GM23248 (cell line): ENCODE results near the gene FRYL. TPM values are rescaled to one million over a fixed set of nuclear protein-coding genes. Genes with fewer than 3 reads are reported as not detected.
A peak's percentile ranks its signal among the peaks of the same experiment; 100 is the strongest.

Source experiments
- DNase-seq: peaks from one replicate; pipeline ENCODE4 v3.0.0-alpha.2; 2015
- H2AFZ ChIP-seq: fragments of 200-600 bp; sonication (generic); 2 replicates; pipeline ENCODE4 v1.6.1; 2016; ENCODE audit warnings: antibody characterized with exemption
- H3F3A ChIP-seq: fragments of 200-600 bp; sonication (generic); 2 replicates; pipeline ENCODE4 v1.6.1; 2016; ENCODE audit warnings: mild to moderate bottlenecking, antibody characterized with exemption, mixed run types; ENCODE audit not compliant: insufficient read depth
- H3K27ac ChIP-seq: fragments of 200-600 bp; sonication (generic); 2 replicates; pipeline ENCODE4 v1.5.1; 2016; ENCODE audit warnings: mild to moderate bottlenecking
- H3K27me3 ChIP-seq: fragments of 200-600 bp; sonication (generic); replicated peaks from 2 replicates; pipeline ENCODE4 v1.6.1; 2016; ENCODE audit warnings: mild to moderate bottlenecking; ENCODE audit not compliant: insufficient read depth
- H3K36me3 ChIP-seq: fragments of 200-600 bp; sonication (generic); 2 replicates; pipeline ENCODE4 v1.6.1; 2016; ENCODE audit warnings: low read depth, mild to moderate bottlenecking
- H3K4me1 ChIP-seq: fragments of 200-600 bp; sonication (generic); 2 replicates; pipeline ENCODE4 v1.6.1; 2016; ENCODE audit warnings: mild to moderate bottlenecking; ENCODE audit not compliant: insufficient read depth
- H3K4me2 ChIP-seq: fragments of 200-600 bp; sonication (generic); one replicate; pipeline ENCODE4 v1.6.1; 2016; ENCODE audit warnings: mild to moderate bottlenecking; ENCODE audit not compliant: unreplicated experiment
- H3K4me3 ChIP-seq: fragments of 200-600 bp; sonication (generic); 2 replicates; pipeline ENCODE4 v1.5.1; 2016; ENCODE audit warnings: mild to moderate bottlenecking
- H3K79me2 ChIP-seq: fragments of 200-600 bp; sonication (generic); 2 replicates; pipeline ENCODE4 v1.6.1; 2016; ENCODE audit warnings: mild to moderate bottlenecking; ENCODE audit not compliant: insufficient read depth
- H3K9ac ChIP-seq: fragments of 200-600 bp; sonication (generic); 2 replicates; pipeline ENCODE4 v1.6.1; 2016; ENCODE audit warnings: mild to moderate bottlenecking
- H3K9me2 ChIP-seq: fragments of 200-600 bp; sonication (generic); 2 replicates; pipeline ENCODE4 v1.6.1; 2016; ENCODE audit warnings: mixed run types, mild to moderate bottlenecking, moderate library complexity; ENCODE audit not compliant: insufficient read depth
- H3K9me3 ChIP-seq: fragments of 200-600 bp; sonication (generic); one replicate; pipeline ENCODE4 v1.6.1; 2017; ENCODE audit warnings: low read depth
- H4K20me1 ChIP-seq: fragments of 200-600 bp; sonication (generic); 2 replicates; pipeline ENCODE4 v1.6.0; 2016; ENCODE audit not compliant: insufficient read depth
- EZH2 ChIP-seq: fragments of 200-600 bp; sonication (generic); IDR thresholded peaks from 2 replicates; pipeline ENCODE4 v1.6.1; 2018; ENCODE audit warnings: antibody characterized with exemption, mild to moderate bottlenecking; ENCODE audit not compliant: insufficient read depth, poor library complexity, severe bottlenecking
- EZH2phosphoT487 ChIP-seq: fragments of 200-600 bp; sonication (generic); IDR thresholded peaks from 2 replicates; pipeline ENCODE4 v1.6.1; 2018; ENCODE audit warnings: antibody characterized with exemption, moderate library complexity, mild to moderate bottlenecking, low read depth; ENCODE audit not compliant: insufficient read depth
- WGBS, 2 experiments: methylation state at CpG; one replicate each; pipeline ENCODE4 v1.1.6; 2015 to 2017; ENCODE audit warnings: low lambda C conversion rate in 2 of 2, low coverage in 1 of 2; ENCODE audit errors: missing lambda C conversion rate in 2 of 2; 5-methylcytosine and 5-hydroxymethylcytosine counted together
- in situ Hi-C: fragments of 300-500 bp; cut with MboI; formaldehyde crosslinking; loops from 2 replicates; pipeline ENCODE4 v1.15.0; 2020
- polyA plus RNA-seq: library from polyadenylated mRNA; unstranded; fragments of >200 nt; fragmentation: Nextera tagmentation; extraction: Ambion mirVana; gene quantifications from 2 replicates; pipeline ENCODE4 v1.2.1, GENCODE V29; 2016
- total RNA-seq: library from RNA; depleted of rRNA; stranded (reverse); fragments of >200 nt; shearing (Covaris generic); gene quantifications from 2 replicates; pipeline ENCODE4 v1.2.3, GENCODE V29; 2014

The FRYL gene
- total and polyA plus RNA-seq, 2 experiments from 2014 or later = 16.6 to 28.4 TPM

DNA sequence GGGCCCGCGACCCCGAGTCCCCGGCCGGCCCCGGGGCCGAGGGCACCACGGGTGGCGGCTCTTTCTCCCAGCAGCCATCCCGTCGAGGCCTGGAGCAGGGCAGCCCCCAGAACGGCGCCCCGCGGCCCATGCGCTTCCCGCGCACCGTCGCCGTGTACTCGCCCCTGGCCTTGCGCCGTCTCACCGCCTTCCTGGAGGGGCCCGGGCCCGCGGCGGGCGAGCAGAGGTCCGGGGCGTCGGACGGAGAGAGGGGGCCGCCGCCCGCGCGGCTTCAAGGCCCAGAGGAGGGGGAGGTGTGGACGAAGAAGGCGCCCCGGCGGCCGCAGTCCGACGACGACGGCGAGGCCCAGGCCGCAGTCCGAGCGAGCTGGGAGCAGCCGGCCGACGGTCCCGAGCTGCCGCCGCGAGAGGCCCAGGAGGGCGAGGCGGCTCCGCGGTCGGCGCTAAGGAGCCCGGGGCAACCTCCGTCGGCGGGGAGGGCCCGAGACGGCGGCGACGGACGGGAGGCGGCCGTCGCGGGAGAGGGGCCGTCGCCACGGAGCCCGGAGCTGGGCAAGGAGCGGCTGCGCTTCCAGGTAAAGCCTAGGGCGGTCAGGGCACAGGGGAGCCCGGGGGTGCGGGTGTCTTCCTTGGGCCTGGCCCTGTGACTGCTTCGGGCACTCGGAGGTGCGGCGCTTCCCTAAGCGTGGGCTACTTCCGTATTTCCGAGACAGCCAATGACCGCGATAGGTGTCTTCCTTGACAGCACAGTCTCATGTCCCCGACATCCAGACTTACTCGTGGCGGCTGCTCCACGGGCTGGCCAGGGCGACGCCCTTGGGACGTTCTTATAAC is 289.2 kb downstream of the FRYL start:
- Histone ChIP-seq H3K27ac (no peak overlapping the region), H3K4me3 (no peak overlapping the region), H3K27me3 (peaks cover 56% of the 10 kb centered on the region), H3K36me3 (no peaks in the 10 kb centered on the region), H3K4me2 (no peak overlapping the region), H3K4me1 (no peaks in the 10 kb centered on the region), H2AFZ (peak overlapping the region; percentile 60; the same call in 1 of the 2 replicates), H3K9me3 (no peaks in the 10 kb centered on the region), H3F3A (peaks cover 6% of the 10 kb centered on the region; the same call in 1 of the 2 replicates), H4K20me1 (no peaks in the 10 kb centered on the region), H3K9ac (no peak overlapping the region), H3K9me2 (no peaks in the 10 kb centered on the region), H3K79me2 (no peaks in the 10 kb centered on the region)
- DNase-seq = no peak
- no peak for TF ChIP-seq EZH2phosphoT487
- no peak for TF ChIP-seq EZH2
- in situ Hi-C loops = no loop called here
- 15 to 16% methylated on average over 78 to 93 of the region's 104 CpGs for WGBS, 2 experiments

DNA sequence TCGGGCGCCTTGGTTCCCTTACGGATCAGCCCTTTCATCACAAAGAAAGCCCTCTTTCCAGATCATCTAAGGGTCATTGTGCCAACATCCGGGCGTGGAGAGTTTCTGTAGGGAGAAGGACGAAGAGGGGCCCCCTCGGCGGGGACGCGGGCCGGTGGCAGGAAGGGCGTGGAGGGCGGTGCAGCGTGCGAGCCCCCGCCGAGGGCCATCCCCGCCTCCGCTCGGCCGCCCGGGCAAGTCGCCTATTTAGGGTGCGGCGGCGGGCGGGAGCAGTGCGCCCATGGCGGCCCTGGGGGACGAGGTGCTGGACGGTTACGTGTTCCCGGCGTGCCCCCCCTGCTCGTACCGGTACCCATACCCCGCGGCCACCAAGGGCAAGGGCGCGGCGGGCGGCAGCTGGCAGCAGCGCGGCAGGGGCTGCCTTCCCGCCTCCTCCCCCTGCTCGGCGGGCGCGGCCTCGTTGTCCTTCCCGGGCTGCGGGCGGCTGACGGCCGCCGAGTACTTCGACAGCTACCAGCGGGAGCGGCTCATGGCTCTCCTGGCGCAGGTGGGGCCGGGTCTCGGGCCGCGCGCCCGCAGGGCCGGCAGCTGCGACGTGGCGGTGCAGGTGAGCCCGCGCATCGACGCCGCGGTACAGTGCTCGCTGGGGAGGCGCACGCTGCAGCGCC is 289.9 kb downstream of the FRYL start, which contains the start of gene ZAR1:
ZAR1 (plus strand) TSS at position 241 of the 668 bp plus-strand sequence; CDS start at position 281, 40 bp downstream.
- H3K9me2 ChIP-seq = no peaks in the 10 kb centered on the region

DNA sequence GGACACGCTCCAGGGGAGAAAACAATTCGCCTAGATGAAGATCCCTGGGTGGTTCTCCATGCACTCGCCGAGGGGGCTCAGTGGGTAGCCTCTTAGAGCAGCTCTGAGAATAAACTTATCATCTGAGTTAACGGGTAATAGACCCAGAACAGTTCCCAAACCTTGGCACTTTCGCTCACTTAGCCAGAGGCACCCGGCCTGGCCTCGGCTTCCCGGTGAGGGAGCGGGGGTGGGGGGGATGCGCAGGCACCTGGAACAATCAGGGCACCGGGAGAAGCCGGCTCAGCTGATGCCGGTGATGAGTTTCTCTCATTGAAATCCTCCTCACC is 290.4 kb downstream of the FRYL start:
- H3K9ac ChIP-seq = no peak overlapping the region
- H3K9me3 ChIP-seq = no peaks in the 10 kb centered on the region
- peak; percentile 13 for TF ChIP-seq EZH2
- no peak for TF ChIP-seq EZH2phosphoT487
- H3K27ac ChIP-seq = no peak overlapping the region
- H3K27me3 ChIP-seq = peaks cover 69% of the 10 kb centered on the region
- H3K36me3 ChIP-seq = no peaks in the 10 kb centered on the region
- H3K4me1 ChIP-seq = no peaks in the 10 kb centered on the region
- no peak for DNase-seq
- WGBS, 2 experiments = 41 to 47% methylated on average over 11 to 14 of the region's 14 CpGs
- H4K20me1 ChIP-seq = no peaks in the 10 kb centered on the region
- peak overlapping the region; percentile 60 for H2AFZ ChIP-seq
- H3K79me2 ChIP-seq = no peaks in the 10 kb centered on the region
- no peak overlapping the region for H3K4me2 ChIP-seq
- H3K4me3 ChIP-seq = peak overlapping the region; percentile 47; the same call in 1 of the 2 replicates
- H3F3A ChIP-seq = peaks cover 6% of the 10 kb centered on the region; the same call in 1 of the 2 replicates
- no peaks in the 10 kb centered on the region for H3K9me2 ChIP-seq
- in situ Hi-C loops = no loop called here

More for the DNA sequence above, 289.9 kb downstream of the FRYL start, which contains the start of gene ZAR1:
- H3K4me3 ChIP-seq = peak within 1 kb of the TSS; percentile 47; the same call in 1 of the 2 replicates
- peak within 1 kb of the TSS; percentile 60 for H2AFZ ChIP-seq
- in situ Hi-C loops = no loop called here
- WGBS, 2 experiments = 5 to 6% methylated on average over 41 to 52 of the region's 80 CpGs
- H3K4me2 ChIP-seq = no peak within 1 kb of the TSS
- H3K36me3 ChIP-seq = no peaks in the 10 kb centered on the region
- TF ChIP-seq EZH2phosphoT487 (no peak), EZH2 (peak; percentile 61)
- H3K27ac ChIP-seq = no peak within 1 kb of the TSS
- peak; percentile 20 for DNase-seq
- no peaks in the 10 kb centered on the region for H3K79me2 ChIP-seq
- no peak within 1 kb of the TSS for H3K9ac ChIP-seq
- H3K9me3 ChIP-seq = no peaks in the 10 kb centered on the region
- H4K20me1 ChIP-seq = no peaks in the 10 kb centered on the region
- H3K4me1 ChIP-seq = no peaks in the 10 kb centered on the region
- peaks cover 64% of the 10 kb centered on the region for H3K27me3 ChIP-seq
- H3F3A ChIP-seq = peaks cover 6% of the 10 kb centered on the region; the same call in 1 of the 2 replicates

DNA sequence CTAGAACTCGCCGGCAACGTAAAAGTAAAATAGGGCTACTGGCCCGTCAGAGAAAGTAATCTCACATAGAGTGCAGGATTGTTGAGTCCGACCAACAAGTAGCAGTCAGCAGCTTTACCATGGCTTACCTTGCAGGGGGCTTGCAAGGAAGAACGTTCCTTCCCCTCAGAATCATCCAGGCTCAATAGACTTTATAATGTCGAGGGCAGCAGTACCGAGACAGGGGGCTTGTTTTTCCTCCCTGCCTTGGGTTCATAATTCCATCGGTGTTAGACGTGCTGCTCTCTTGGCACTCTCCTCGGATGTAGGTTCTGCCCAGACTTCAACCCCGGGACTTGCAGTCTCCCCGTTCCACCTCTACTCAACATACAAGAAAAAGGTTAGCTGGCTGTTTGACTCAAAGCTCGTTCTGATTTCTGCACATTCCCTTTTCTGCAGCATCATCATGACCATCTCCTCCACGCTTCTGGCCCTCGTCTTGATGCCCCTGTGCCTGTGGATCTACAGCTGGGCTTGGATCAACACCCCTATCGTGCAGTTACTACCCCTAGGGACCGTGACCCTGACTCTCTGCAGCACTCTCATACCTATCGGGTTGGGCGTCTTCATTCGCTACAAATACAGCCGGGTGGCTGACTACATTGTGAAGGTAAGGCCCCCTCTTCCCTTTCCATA is 295.4 kb downstream of the FRYL start:
- Histone ChIP-seq H3K9ac (no peak overlapping the region), H3K9me2 (no peaks in the 10 kb centered on the region), H3K9me3 (no peaks in the 10 kb centered on the region), H2AFZ (no peak overlapping the region), H3K4me2 (no peak overlapping the region), H3F3A (no peaks in the 10 kb centered on the region), H3K36me3 (no peaks in the 10 kb centered on the region), H3K4me3 (no peak overlapping the region), H3K27ac (no peak overlapping the region), H3K79me2 (no peaks in the 10 kb centered on the region), H4K20me1 (no peaks in the 10 kb centered on the region), H3K4me1 (no peaks in the 10 kb centered on the region), H3K27me3 (peaks cover 71% of the 10 kb centered on the region)
- 50 to 51% methylated on average over 22 of the region's 22 CpGs for WGBS, 2 experiments
- in situ Hi-C loops = no loop called here
- DNase-seq = no peak
- TF ChIP-seq EZH2 (peak; percentile 38), EZH2phosphoT487 (no peak)
